NCI-H524 treated with DMSO at 0.1 percent for 48 hours (cell line): ENCODE results near the gene PDE4D.
"Not testable (repeated sequence)": the region's sequence is repeated elsewhere in the genome, so short reads cannot be mapped to it uniquely, and the experiment has no call there.

ENCODE experiments used
- DNase-seq: peaks from one replicate; lab custom pipeline; 2025; lab: John Stamatoyannopoulos, UW

The PDE4D gene

DNA sequence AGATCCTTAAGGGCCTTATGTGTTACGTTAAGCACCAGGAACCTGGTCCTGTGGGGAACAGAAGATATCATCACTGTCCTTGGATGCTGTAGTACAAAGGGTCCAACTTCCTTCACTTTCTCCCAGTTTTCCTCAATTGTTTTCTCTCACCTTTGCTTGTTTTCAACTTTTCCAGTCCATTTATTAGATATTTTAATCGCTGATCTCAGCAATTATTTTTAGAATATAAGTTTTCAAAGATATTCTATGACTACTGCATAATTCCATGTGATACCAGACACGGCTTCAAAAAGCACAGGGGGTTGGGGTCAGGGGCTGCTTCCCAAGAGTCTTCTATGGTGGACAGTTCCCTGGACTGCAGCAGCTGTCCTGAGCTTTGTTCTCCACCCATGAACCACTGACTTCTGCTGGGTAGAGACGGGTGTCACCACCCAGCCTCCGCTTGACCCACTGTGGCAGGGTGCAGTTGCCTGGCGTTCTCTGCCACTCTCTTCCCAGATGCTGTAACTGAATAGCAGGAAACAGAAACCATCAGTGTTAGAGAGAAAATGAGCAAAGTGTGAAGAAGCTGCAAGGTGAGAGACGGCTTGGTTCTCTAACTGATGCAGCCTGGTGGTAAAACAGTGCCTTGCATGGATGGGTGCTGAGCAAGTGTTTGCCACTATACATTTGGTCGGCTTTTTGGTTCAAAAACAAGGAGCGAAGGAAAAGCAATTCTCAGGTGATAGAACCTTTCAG, 927.7 kb downstream of the PDE4D start:
- DNase-seq: no peak

GRCh38 chr5:58963821-58964220, 929.7 kb downstream of the PDE4D start:
- DNase-seq: no peak

DNA sequence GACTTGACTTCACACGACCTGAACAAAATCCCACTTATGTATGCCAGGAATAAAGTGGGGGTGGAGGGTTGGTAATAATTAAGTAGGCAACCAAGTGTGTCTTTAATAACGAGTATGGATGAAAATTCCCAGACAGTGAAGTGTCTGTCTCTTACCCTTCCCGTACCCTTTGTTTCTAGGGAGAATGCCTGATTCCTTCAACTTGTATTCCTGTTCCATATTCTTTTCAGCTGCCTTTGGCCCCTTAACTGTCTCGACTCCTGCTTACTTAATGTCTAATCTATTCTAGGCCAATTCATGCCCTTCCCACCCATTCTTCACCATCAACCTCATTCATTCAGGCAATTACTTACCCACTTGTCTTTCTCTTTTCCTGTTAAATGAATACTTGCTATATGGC, 930.2 kb downstream of the PDE4D start:
- DNase-seq: no peak

DNA sequence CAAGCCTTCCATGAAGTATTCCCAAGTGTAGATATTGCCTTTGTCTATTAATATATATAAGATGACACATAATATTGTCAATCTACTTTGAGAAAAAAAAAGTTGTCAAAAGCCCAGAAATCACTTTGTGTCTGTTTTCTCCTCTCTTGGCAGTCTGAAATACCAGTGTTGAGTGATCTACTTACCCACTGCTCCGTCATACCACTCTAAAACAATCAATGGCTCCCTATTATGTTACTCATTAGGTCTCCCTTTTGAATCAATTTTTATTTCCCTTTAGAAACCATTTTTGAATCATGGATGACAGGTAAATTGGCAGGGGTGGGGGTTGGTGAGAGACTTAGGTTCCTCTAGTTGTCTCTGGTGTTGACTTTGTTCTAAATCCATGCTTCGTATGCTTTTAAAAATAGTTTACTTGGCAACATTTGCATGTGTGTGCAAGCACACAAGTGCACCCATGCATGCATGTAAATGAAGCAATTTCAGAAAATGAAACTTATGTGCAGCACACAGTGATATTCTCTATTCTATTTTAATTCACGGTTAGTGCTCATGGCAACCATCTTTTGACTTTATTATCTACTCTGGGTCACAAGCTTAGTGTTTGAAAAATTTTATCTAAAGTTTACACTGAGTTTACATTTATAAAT, 931.8 kb downstream of the PDE4D start:
- DNase-seq: no peak

DNA sequence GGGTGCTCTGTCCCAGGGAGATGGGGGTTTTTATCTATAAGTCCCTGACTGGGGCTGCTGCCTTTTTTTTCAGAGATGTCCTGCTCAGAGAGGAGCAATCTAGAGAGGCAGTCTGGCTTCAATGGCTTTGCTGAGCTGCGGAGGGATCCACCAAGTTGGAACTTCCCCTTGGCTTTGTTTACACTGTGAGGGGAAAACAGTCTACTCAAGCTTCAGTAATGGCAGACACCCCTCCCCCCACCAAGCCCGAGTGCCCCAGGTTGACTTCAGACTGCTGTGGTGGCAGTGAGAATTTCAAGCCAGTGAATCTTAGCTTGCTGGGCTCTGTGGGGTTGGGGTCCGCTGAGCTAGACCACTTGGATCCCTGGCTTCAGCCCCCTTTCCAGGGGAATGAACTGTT, 934.8 kb downstream of the PDE4D start:
- DNase-seq: no peak

DNA sequence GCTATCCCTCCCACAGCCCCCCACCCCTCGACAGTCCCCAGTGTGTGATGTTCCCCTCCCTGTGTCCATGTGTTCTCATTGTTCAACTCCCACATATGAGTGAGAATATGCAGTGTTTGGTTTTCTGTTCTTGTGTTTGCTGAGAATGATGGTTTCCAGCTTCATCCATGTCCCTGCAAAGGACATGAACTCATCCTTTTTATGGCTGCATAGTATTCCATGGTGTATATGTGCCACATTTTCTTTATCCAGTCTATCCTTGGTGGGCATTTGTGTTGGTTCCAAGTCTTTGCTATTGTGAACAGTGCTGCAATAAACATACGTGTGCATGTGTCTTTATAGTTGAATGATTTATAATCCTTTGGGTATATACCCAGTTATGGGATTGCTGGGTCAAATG, 940.3 kb downstream of the PDE4D start:
- not testable (repeated sequence) for DNase-seq

GRCh38 chr5:58950224-58950623, 943.3 kb downstream of the PDE4D start:
- DNase-seq: no peak

GRCh38 chr5:58946230-58946629, 947.3 kb downstream of the PDE4D start:
- no peak for DNase-seq

DNA sequence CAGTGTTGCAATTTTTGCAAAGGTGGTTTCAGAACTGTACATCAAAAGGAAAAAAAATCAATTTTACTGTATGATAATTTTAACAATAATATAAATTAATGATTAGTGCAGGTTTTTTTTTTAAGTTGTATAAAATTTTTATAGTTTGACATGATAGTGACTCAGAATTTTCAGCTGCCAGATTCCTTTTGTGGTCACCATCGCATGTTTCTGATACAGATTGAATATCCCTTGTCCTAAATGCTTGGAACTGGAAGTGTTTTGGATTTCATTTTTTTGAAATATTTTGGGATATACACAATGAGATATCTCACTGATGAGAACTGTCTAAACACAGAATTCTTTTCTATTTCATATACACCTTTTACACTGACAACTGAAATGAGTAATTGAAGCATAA, 949.3 kb downstream of the PDE4D start:
- no peak for DNase-seq

GRCh38 chr5:58940446-58940845, 953.1 kb downstream of the PDE4D start:
- no peak for DNase-seq

- no peak for DNase-seq
These were observed 953.9 kb downstream of the PDE4D start for GRCh38 chr5:58939664-58940063.

- DNase-seq: no peak
These were observed 954.7 kb downstream of the PDE4D start for GRCh38 chr5:58938563-58939424.

DNA sequence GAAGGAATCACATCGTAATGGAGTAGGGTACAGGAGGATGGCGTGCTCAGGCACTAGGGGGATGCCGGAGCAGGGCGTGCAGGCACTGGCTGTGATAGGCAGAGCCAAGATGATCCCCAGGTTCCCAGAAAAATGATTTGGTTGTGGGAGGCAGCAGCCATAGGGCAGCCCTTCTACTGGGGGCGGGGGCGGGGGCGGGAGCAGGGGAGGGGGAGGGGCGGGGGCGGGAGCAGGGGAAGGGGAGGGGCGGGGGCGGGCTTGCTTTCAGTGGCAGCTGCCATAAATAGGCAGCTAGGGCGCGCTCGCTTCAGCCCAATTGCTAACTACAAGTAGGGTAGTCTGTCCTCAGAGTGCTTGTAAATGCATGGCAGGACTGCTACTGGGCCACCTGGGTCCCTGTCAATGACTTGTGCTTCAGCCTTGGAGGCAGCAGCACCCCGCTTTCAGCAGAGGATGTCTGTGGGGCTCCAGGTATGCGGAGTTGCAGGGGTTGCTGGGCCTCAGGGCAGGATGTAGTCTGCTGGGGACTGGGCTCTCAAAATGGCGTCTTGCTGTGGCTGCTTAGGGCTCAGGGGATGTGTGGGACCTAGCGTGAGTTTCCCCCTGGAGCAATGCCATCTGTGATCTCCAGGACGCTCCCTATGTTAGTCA, 956.4 kb downstream of the PDE4D start:
- DNase-seq: no peak

GRCh38 chr5:58934629-58935097, 958.9 kb downstream of the PDE4D start:
- no peak for DNase-seq

GRCh38 chr5:58933891-58934628, 959.5 kb downstream of the PDE4D start:
- DNase-seq: no peak

DNA sequence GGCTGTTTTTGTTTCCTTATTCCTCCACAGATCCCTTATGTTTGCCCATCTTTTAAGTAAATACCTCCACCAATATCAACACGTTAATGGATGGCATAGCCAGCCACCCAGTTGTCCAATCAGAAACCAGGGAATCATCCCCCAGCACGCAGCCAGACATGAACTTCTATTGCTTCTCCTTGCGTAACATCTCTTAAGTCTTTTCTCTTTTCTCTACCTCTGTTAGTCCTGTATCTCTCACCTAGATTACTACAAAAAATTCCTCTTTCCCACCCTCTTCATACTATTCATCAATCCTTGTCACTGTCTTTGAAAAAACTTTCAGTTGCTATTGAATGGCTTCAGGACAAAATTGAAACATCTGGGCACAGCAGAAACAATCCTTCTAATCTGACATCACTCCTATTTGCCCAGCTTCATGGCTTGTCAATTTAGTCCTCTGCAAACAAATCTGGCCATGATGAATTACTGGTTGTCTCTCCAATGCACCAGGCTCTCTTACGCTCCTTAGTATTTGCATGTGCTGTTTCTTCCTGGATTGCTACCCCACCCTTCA, 961.4 kb downstream of the PDE4D start:
- DNase-seq: no peak

GRCh38 chr5:58930520-58930919, 963.0 kb downstream of the PDE4D start:
- DNase-seq: no peak

GRCh38 chr5:58929726-58930125, 963.8 kb downstream of the PDE4D start:
- DNase-seq: no peak

DNA sequence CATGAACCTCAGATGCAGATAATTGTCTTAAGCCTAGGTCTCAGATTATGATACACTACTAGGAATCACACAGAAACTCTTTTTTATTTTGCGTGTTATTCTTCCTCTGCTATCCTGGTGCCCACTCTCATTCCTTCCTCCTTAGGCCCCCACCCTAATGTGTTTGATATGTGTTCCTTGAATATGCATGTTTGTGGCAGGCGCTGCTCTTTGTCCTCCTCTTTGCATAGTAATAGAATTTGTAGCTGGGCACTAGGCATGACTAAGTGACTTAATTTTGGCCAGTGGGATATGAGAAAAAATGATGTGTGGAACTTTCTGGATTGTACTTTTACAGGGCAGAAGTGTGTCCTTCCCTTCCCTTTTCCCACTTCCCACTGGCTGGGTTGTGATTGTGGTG, 965.6 kb downstream of the PDE4D start:
- no peak for DNase-seq

DNA sequence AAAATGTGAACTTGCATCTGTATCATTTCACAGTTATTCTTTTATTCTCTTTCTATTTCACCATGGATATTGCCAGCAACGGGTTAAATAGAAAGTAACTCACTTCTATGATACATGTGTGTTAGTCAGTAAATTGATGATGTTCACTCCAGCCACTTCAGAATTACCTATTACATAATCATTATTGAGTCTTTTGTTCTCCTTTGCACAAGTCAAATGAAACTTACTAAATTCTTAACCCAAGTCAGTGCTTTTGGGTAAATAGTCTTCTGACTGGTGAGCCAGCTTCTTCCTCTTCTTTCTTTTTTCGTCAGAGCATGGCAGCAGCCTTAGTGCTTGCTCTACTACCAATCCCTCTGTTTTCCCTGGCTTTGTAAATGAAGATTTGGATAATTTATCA, 966.3 kb downstream of the PDE4D start:
- DNase-seq: no peak

DNA sequence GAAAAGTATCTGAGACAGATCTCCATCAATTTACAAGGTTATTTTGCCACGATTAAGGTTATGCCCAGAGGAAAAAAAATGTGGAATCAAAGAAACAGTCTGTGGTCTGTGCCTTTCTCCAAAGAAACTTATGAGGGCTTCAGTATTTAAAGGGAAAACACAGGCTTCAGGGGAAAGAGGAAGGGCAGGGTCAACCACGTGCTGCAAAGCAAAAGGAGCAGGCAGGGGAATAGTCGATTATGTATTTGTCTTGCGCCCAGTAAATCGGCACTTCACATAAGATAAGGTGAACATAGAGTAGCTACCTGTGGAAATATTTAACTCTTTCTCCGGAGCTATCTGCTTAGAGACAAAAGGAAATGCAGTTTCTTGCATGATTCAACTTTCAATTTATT, 967.0 kb downstream of the PDE4D start:
- no peak for DNase-seq
